ENCODE data around the gene UVRAG. TPM values are rescaled to one million over a fixed set of nuclear protein-coding genes. Genes with fewer than 3 reads are reported as not detected.
A peak's percentile ranks its signal among the peaks of the same experiment; 100 is the strongest.

UVRAG gene
- total and polyA plus RNA-seq, 2 of the 13 experiments (the other 11 are each of a cell fraction or from before 2014, with no cell fraction given): 9.7 to 17.3 TPM

GRCh38 chr11:76155500-76156227 lies 340.7 kb downstream of the UVRAG start:
- Histone ChIP-seq H3K4me1 (ENCODE audit: insufficient read depth, low read length) (peaks cover 72% of the 10 kb centered on the region), H3K4me2 (ENCODE audit: low read depth, low read length) (peak overlapping the region; percentile 64), H3K79me2 (ENCODE audit: insufficient read depth, low read length) (no peaks in the 10 kb centered on the region), H3K27ac (ENCODE audit: extremely low read length, insufficient read depth, low read length) (peak overlapping the region; percentile 41), H4K20me1 (ENCODE audit: insufficient read depth, low read length) (no peaks in the 10 kb centered on the region), H3K27me3 (ENCODE audit: control insufficient read depth in 1 of 2, insufficient read depth in 2 of 2, low read length in 2 of 2) (peaks cover 5 to 22% of the 10 kb centered on the region in 2 experiments; a peak in 4 of 5 replicates), H3K4me3 (replicated peaks in 1 of 3; ENCODE audit: insufficient read depth in 1 of 3, low read depth in 2 of 3, low read length in 3 of 3) (peak overlapping the region in 1 of 3 experiments; percentile 18; a peak in 1 of 6 replicates), H3K36me3 (replicated peaks in 1 of 2; ENCODE audit: control insufficient read depth in 1 of 2, insufficient read depth in 2 of 2, low read length in 2 of 2) (no peaks in the 10 kb centered on the region), H3K9me3 (ENCODE audit: low read length) (no peaks in the 10 kb centered on the region), H2AFZ (ENCODE audit: low read length) (no peak overlapping the region), H3K9ac (ENCODE audit: insufficient read depth, low read depth, low read length) (no peak overlapping the region)
- ATAC-seq: peak; percentile 16; the same call in 1 of the 3 replicates
- TF ChIP-seq TFE3 (CRISPR knock-in tag; IDR thresholded peaks at IDR 0.05) (no peak), FOXM1 (CRISPR knock-in tag; IDR thresholded peaks at IDR 0.05) (no peak), RAD21 (CRISPR knock-in tag; IDR thresholded peaks at IDR 0.05) (no peak), ZIK1 (CRISPR knock-in tag; IDR thresholded peaks at IDR 0.05; ENCODE audit: borderline replicate concordance, low read depth) (no peak), ZNF263 (CRISPR knock-in tag; IDR thresholded peaks at IDR 0.05) (no peak), ZNF562 (CRISPR knock-in tag; IDR thresholded peaks at IDR 0.05; ENCODE audit: borderline replicate concordance) (no peak), ZNF501 (CRISPR knock-in tag; IDR thresholded peaks at IDR 0.05) (0 out of 2 replicates have a peak, but pooled peaks have one; percentile 42), SKIL (CRISPR knock-in tag; IDR thresholded peaks at IDR 0.05; ENCODE audit: borderline replicate concordance) (no peak), ZBTB10 (CRISPR knock-in tag; IDR thresholded peaks at IDR 0.05; ENCODE audit: borderline replicate concordance) (no peak)
- in situ Hi-C loops (cut with HindIII; ENCODE audit: extremely low pct_ligation_motif_present, low pct_unique_long_range_greater_than_20kb): no loop called here
- ChIA-PET POLR2A (no interaction called here), CTCF (ENCODE audit: low intra/inter-chr PET ratio, low total read pairs) (interaction anchor here (0.6 kb wide), 1 partner anchor 1010 kb away, joined by 3 read pairs; no protein-coding TSS in a partner anchor)
- no peak for DNase-seq (ENCODE audit: low spot score)
- BruUV-seq (replicated peaks): no TSS peak
- 32% methylated on average over 11 of the region's 11 CpGs for WGBS (ENCODE audit: low lambda C conversion rate)
- intact Hi-C loops (cut with micrococcal nuclease; ENCODE audit: unreplicated experiment): no loop called here
- no peak for FAIRE-seq

All from HepG2 (cell line).